GM23338 (cell line): Measurements from ENCODE around the gene PLEK. TPM values are rescaled to one million over a fixed set of nuclear protein-coding genes. Genes with fewer than 3 reads are reported as not detected.

ENCODE experiments used
- ATAC-seq: fragments of 200-7000 bp; cut with Tn5 transposase; 3 replicates; pipeline ENCODE4 v1.9.1; 2020
- DNase-seq: peaks from one replicate; pipeline ENCODE4 v3.0.0-alpha.2; 2015; ENCODE audit warnings: low spot score
- H2AFZ ChIP-seq: fragments of 200-600 bp; sonication (generic); 2 replicates; pipeline ENCODE4 v1.8.0; 2016; ENCODE audit warnings: antibody characterized with exemption, mild to moderate bottlenecking, moderate library complexity
- H3F3A ChIP-seq: fragments of 200-600 bp; sonication (generic); replicated peaks from 2 replicates; pipeline ENCODE4 v1.8.0; 2017; ENCODE audit warnings: antibody characterized with exemption, mixed run types, low read depth
- H3K27ac ChIP-seq: fragments of 200-600 bp; sonication (generic); 2 replicates; pipeline ENCODE4 v1.6.1; 2016; ENCODE audit warnings: low read depth
- H3K27me3 ChIP-seq: fragments of 200-600 bp; sonication (generic); 2 replicates; pipeline ENCODE4 v1.8.0; 2016; ENCODE audit warnings: mild to moderate bottlenecking, mixed run types, moderate library complexity; ENCODE audit not compliant: insufficient read depth
- H3K36me3 ChIP-seq: fragments of 200-600 bp; sonication (generic); 2 replicates; pipeline ENCODE4 v1.8.0; 2016; ENCODE audit warnings: mild to moderate bottlenecking; ENCODE audit not compliant: insufficient read depth
- H3K4me1 ChIP-seq: fragments of 200-600 bp; sonication (generic); 2 replicates; pipeline ENCODE4 v1.8.0; 2016; ENCODE audit warnings: mild to moderate bottlenecking, moderate library complexity; ENCODE audit not compliant: insufficient read depth
- H3K4me2 ChIP-seq: fragments of 200-600 bp; sonication (generic); 2 replicates; pipeline ENCODE4 v1.7.1; 2017; ENCODE audit warnings: mixed run types
- H3K4me3 ChIP-seq: fragments of 200-600 bp; sonication (generic); 2 replicates; pipeline ENCODE4 v1.6.1; 2016; ENCODE audit warnings: mixed run types
- H3K79me2 ChIP-seq: fragments of 200-600 bp; sonication (generic); replicated peaks from 2 replicates; pipeline ENCODE4 v1.8.0; 2017; ENCODE audit warnings: mild to moderate bottlenecking; ENCODE audit not compliant: insufficient read depth
- H3K9me2 ChIP-seq: fragments of 200-600 bp; sonication (generic); 2 replicates; pipeline ENCODE4 v1.8.0; 2017; ENCODE audit not compliant: insufficient read depth
- H4K20me1 ChIP-seq: fragments of 200-600 bp; sonication (generic); replicated peaks from 2 replicates; pipeline ENCODE4 v1.8.0; 2017; ENCODE audit warnings: mild to moderate bottlenecking; ENCODE audit not compliant: insufficient read depth
- H3K27ac Mint-ChIP-seq: 2 replicates; pipeline ENCODE4 v1.8.0; 2020; ENCODE audit warnings: inconsistent platforms, mild to moderate bottlenecking, moderate library complexity, mixed read lengths
- H3K27me3 Mint-ChIP-seq: 3 replicates; pipeline ENCODE4 v1.8.0; 2022; ENCODE audit warnings: low read depth, mild to moderate bottlenecking, moderate library complexity, mixed read lengths, inconsistent platforms; ENCODE audit not compliant: insufficient read depth, poor library complexity
- H3K36me3 Mint-ChIP-seq: 3 replicates; pipeline ENCODE4 v1.8.0; 2021; ENCODE audit warnings: low read depth, mild to moderate bottlenecking, inconsistent platforms, moderate library complexity, mixed read lengths
- H3K4me1 Mint-ChIP-seq: 3 replicates; pipeline ENCODE4 v1.8.0; 2020; ENCODE audit warnings: mild to moderate bottlenecking, inconsistent platforms, mixed read lengths
- H3K4me3 Mint-ChIP-seq: 3 replicates; pipeline ENCODE4 v1.8.0; 2021; ENCODE audit warnings: moderate library complexity, mild to moderate bottlenecking, inconsistent platforms, mixed read lengths
- H3K9me3 Mint-ChIP-seq: 3 replicates; pipeline ENCODE4 v1.8.0; 2020; ENCODE audit warnings: moderate library complexity, mild to moderate bottlenecking, inconsistent platforms, mixed read lengths
- CREB1 ChIP-seq: fragments of 250-450 bp; sonication (Bioruptor Pico); IDR thresholded peaks from 2 replicates; pipeline ENCODE4 v1.5.0; 2020; ENCODE audit warnings: low read depth, mild to moderate bottlenecking, moderate library complexity
- CTCF ChIP-seq, 2 experiments: fragments of 200-600 bp in 1 of 2; sonication (generic) in 1 of 2; conservative IDR thresholded peaks; 2 replicates each; pipeline versions ENCODE4 v1.5.1 to v1.6.1; 2016 to 2017; ENCODE audit warnings: antibody characterized with exemption in 2 of 2, low read depth in 2 of 2, mild to moderate bottlenecking in 2 of 2, moderate library complexity in 1 of 2
- ETS1 ChIP-seq: IDR thresholded peaks from 2 replicates; pipeline ENCODE4 v1.6.1; 2016; ENCODE audit warnings: antibody characterized with exemption
- EZH2 ChIP-seq: fragments of 200-600 bp; sonication (generic); IDR thresholded peaks from one replicate; pipeline ENCODE4 v1.8.0; 2017; ENCODE audit warnings: antibody characterized with exemption, mild to moderate bottlenecking, low read depth; ENCODE audit not compliant: unreplicated experiment
- EZH2phosphoT487 ChIP-seq: fragments of 200-600 bp; sonication (generic); IDR thresholded peaks from one replicate; pipeline ENCODE4 v1.8.1; 2018; ENCODE audit warnings: antibody characterized with exemption; ENCODE audit not compliant: unreplicated experiment
- JUNB ChIP-seq: IDR thresholded peaks from one replicate; pipeline ENCODE4 v1.6.1; 2016; ENCODE audit warnings: antibody characterized with exemption; ENCODE audit not compliant: unreplicated experiment
- NANOG ChIP-seq: IDR thresholded peaks from 2 replicates; pipeline ENCODE4 v1.6.1; 2016; ENCODE audit warnings: antibody characterized with exemption, borderline replicate concordance
- POLR2AphosphoS5 ChIP-seq: IDR thresholded peaks from 2 replicates; pipeline ENCODE4 v1.6.1; 2016; ENCODE audit warnings: antibody characterized with exemption, low read depth
- STAT1 ChIP-seq: IDR thresholded peaks from one replicate; pipeline ENCODE4 v1.6.1; 2016; ENCODE audit warnings: antibody characterized with exemption; ENCODE audit not compliant: unreplicated experiment
- ZNF114 ChIP-seq: fragments of 250-450 bp; sonication (Bioruptor Pico); IDR thresholded peaks from 2 replicates; pipeline ENCODE4 v1.5.0; 2020; ENCODE audit warnings: mild to moderate bottlenecking, moderate library complexity
- ZNF331 ChIP-seq: fragments of 250-450 bp; sonication (Bioruptor Pico); IDR thresholded peaks from 2 replicates; pipeline ENCODE4 v1.5.0; 2020; ENCODE audit warnings: low read depth, mild to moderate bottlenecking, moderate library complexity
- ZNF462 ChIP-seq: fragments of 250-450 bp; sonication (Bioruptor Pico); IDR thresholded peaks from 2 replicates; pipeline ENCODE4 v1.5.0; 2020; ENCODE audit warnings: mild to moderate bottlenecking, moderate library complexity
- polyA plus RNA-seq: library from polyadenylated mRNA; unstranded; fragments of >200 nt; fragmentation: Nextera tagmentation; extraction: Ambion mirVana; gene quantifications from 2 replicates; pipeline ENCODE4 v1.2.1, GENCODE V29; 2016
- total RNA-seq: library from RNA; depleted of rRNA; stranded (reverse); fragments of >200 nt; shearing (Covaris generic); gene quantifications from 2 replicates; pipeline ENCODE4 v1.2.3, GENCODE V29; 2014
- TF ChIP-seq, protein P1 (sequence below): IDR thresholded peaks from one replicate; pipeline ENCODE4 v1.6.1; 2018; ENCODE audit warnings: antibody characterized with exemption; ENCODE audit not compliant: unreplicated experiment

The PLEK gene
- total and polyA plus RNA-seq, 2 experiments from 2014 or later: 0.06 TPM; not detected in 1

- Mint-ChIP-seq H3K27me3 (peaks cover 2% of the 10 kb centered on the region), H3K4me1 (peaks cover 4% of the 10 kb centered on the region; the same call in 1 of the 3 replicates), H3K27ac (no peak overlapping the region), H3K9me3 (no peaks in the 10 kb centered on the region), H3K4me3 (no peak overlapping the region), H3K36me3 (no peaks in the 10 kb centered on the region)
- H2AFZ ChIP-seq: no peak overlapping the region
- no peaks in the 10 kb centered on the region for H3K27me3 ChIP-seq
- no peaks in the 10 kb centered on the region for H3K9me2 ChIP-seq
- no peaks in the 10 kb centered on the region for H3K36me3 ChIP-seq
- ATAC-seq (no peak), DNase-seq (no peak)
- H3K4me1 ChIP-seq: no peaks in the 10 kb centered on the region
- no peak overlapping the region for H3K4me3 ChIP-seq
- no peak overlapping the region for H3K27ac ChIP-seq
- no peaks in the 10 kb centered on the region for H4K20me1 ChIP-seq
- no peak for TF ChIP-seq ETS1
- TF ChIP-seq EZH2phosphoT487: no peak
- TF ChIP-seq ZNF462 (CRISPR knock-in tag): no peak
- TF ChIP-seq POLR2AphosphoS5: no peak
- TF ChIP-seq, protein P1, sequence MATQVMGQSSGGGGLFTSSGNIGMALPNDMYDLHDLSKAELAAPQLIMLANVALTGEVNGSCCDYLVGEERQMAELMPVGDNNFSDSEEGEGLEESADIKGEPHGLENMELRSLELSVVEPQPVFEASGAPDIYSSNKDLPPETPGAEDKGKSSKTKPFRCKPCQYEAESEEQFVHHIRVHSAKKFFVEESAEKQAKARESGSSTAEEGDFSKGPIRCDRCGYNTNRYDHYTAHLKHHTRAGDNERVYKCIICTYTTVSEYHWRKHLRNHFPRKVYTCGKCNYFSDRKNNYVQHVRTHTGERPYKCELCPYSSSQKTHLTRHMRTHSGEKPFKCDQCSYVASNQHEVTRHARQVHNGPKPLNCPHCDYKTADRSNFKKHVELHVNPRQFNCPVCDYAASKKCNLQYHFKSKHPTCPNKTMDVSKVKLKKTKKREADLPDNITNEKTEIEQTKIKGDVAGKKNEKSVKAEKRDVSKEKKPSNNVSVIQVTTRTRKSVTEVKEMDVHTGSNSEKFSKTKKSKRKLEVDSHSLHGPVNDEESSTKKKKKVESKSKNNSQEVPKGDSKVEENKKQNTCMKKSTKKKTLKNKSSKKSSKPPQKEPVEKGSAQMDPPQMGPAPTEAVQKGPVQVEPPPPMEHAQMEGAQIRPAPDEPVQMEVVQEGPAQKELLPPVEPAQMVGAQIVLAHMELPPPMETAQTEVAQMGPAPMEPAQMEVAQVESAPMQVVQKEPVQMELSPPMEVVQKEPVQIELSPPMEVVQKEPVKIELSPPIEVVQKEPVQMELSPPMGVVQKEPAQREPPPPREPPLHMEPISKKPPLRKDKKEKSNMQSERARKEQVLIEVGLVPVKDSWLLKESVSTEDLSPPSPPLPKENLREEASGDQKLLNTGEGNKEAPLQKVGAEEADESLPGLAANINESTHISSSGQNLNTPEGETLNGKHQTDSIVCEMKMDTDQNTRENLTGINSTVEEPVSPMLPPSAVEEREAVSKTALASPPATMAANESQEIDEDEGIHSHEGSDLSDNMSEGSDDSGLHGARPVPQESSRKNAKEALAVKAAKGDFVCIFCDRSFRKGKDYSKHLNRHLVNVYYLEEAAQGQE: no peak
- no peak for TF ChIP-seq JUNB
- no peak for TF ChIP-seq NANOG
- TF ChIP-seq CREB1 (CRISPR knock-in tag): no peak
- TF ChIP-seq ZNF331: no peak
- TF ChIP-seq EZH2: no peak
- TF ChIP-seq STAT1: no peak
- TF ChIP-seq ZNF114: no peak
- TF ChIP-seq CTCF (conservative IDR thresholded peaks at IDR 0.05; ENCODE audit: low read depth in 2 of 2): no peak
- H3K79me2 ChIP-seq: no peaks in the 10 kb centered on the region
- H3K4me2 ChIP-seq: no peak overlapping the region
- no peaks in the 10 kb centered on the region for H3F3A ChIP-seq
Observed at GRCh38 chr2:68387408-68388350, 22.6 kb downstream of the PLEK start.
